Neural cell (in vitro differentiated cells): ENCODE data around the gene ANKS1B. TPM values are rescaled to one million over a fixed set of nuclear protein-coding genes. Genes with fewer than 3 reads are reported as not detected.
"Not testable (repeated sequence)": the region's sequence is repeated elsewhere in the genome, so short reads cannot be mapped to it uniquely, and the experiment has no call there.

Source experiments
- H2AFZ ChIP-seq: fragments of 200-600, 300-800 bp; sonication (generic), shearing (Covaris generic); 2 replicates; pipeline ENCODE4 v1.6.0; 2014; ENCODE audit warnings: low read depth, mild to moderate bottlenecking, antibody characterized with exemption, low read length, moderate library complexity
- H3F3A ChIP-seq: fragments of 200-600 bp; shearing (Covaris generic); 2 replicates; pipeline ENCODE4 v1.6.1; 2016; ENCODE audit warnings: mild to moderate bottlenecking, moderate library complexity, mixed read lengths, antibody characterized with exemption, low read length; ENCODE audit not compliant: insufficient read depth, poor library complexity, severe bottlenecking
- H3K27ac ChIP-seq: fragments of 200-600, 300-800 bp; sonication (generic), shearing (Covaris generic); 2 replicates; pipeline ENCODE4 v1.5.1; 2014; ENCODE audit warnings: mild to moderate bottlenecking, low read length, moderate library complexity
- H3K27me3 ChIP-seq: fragments of 300-800, 200-600 bp; sonication (generic), shearing (Covaris generic); 2 replicates; pipeline ENCODE4 v1.6.0; 2014; ENCODE audit warnings: mild to moderate bottlenecking, low read depth, low read length, moderate library complexity; ENCODE audit not compliant: insufficient read depth
- H3K36me3 ChIP-seq: fragments of 300-800, 200-600 bp; sonication (generic), shearing (Covaris generic); 2 replicates; pipeline ENCODE4 v1.5.1; 2014; ENCODE audit warnings: mild to moderate bottlenecking, antibody characterized with exemption, low read length, moderate library complexity; ENCODE audit not compliant: insufficient read depth
- H3K4me2 ChIP-seq: fragments of 300-800, 200-600 bp; sonication (generic), shearing (Covaris generic); 2 replicates; pipeline ENCODE4 v1.6.0; 2014; ENCODE audit warnings: mild to moderate bottlenecking, low read length
- H3K4me3 ChIP-seq: fragments of 300-800, 200-600 bp; sonication (generic), shearing (Covaris generic); 2 replicates; pipeline ENCODE4 v1.5.1; 2014; ENCODE audit warnings: mild to moderate bottlenecking, low read length, moderate library complexity
- H3K79me2 ChIP-seq: fragments of 200-600 bp; shearing (Covaris generic); replicated peaks from 2 replicates; pipeline ENCODE4 v1.6.0; 2014; ENCODE audit warnings: mild to moderate bottlenecking, low read length, moderate library complexity; ENCODE audit not compliant: insufficient read depth
- H3K9ac ChIP-seq: fragments of 300-800, 200-600 bp; sonication (generic), shearing (Covaris generic); 2 replicates; pipeline ENCODE4 v1.6.1; 2016; ENCODE audit warnings: mild to moderate bottlenecking, low read length, mixed read lengths
- H3K9me2 ChIP-seq: fragments of 200-600 bp; shearing (Covaris generic); 2 replicates; pipeline ENCODE4 v1.6.1; 2016; ENCODE audit warnings: mild to moderate bottlenecking, low read length, mixed read lengths; ENCODE audit not compliant: insufficient read depth
- H3K9me3 ChIP-seq: fragments of 200-600, 300-800 bp; sonication (generic), shearing (Covaris generic); 2 replicates; pipeline ENCODE4 v1.6.1; 2016; ENCODE audit warnings: mild to moderate bottlenecking, mixed run types, low read length, moderate library complexity, mixed read lengths
- H4K20me1 ChIP-seq: fragments of 200-600 bp; shearing (Covaris generic); 2 replicates; pipeline ENCODE4 v1.6.1; 2016; ENCODE audit warnings: mild to moderate bottlenecking, mixed run types; ENCODE audit not compliant: insufficient read depth
- CTCF ChIP-seq: fragments of 450-650 bp; IDR thresholded peaks from 2 replicates; pipeline ENCODE4 v1.5.1; 2014; ENCODE audit warnings: antibody characterized with exemption, mild to moderate bottlenecking, moderate library complexity; ENCODE audit not compliant: poor library complexity, severe bottlenecking
- EP300 ChIP-seq: fragments of 450-650 bp; conservative IDR thresholded peaks from 2 replicates; pipeline ENCODE4 v1.6.1; 2014; ENCODE audit warnings: antibody characterized with exemption, mild to moderate bottlenecking, moderate library complexity; ENCODE audit not compliant: poor library complexity, severe bottlenecking
- EZH2 ChIP-seq: fragments of 200-600, 300-800 bp; shearing (Covaris generic), sonication (generic); IDR thresholded peaks from 2 replicates; pipeline ENCODE4 v1.6.1; 2014; ENCODE audit warnings: antibody characterized with exemption, low read length, borderline replicate concordance, mild to moderate bottlenecking; ENCODE audit not compliant: insufficient read depth, poor library complexity, severe bottlenecking
- MXI1 ChIP-seq: fragments of 450-650 bp; conservative IDR thresholded peaks from 2 replicates; pipeline ENCODE4 v1.6.1; 2014; ENCODE audit warnings: antibody characterized with exemption, mild to moderate bottlenecking; ENCODE audit not compliant: poor library complexity, severe bottlenecking
- POLR2AphosphoS5 ChIP-seq: IDR thresholded peaks from 2 replicates; pipeline ENCODE4 v1.6.1; 2012
- RAD21 ChIP-seq: fragments of 450-650 bp; conservative IDR thresholded peaks from 2 replicates; pipeline ENCODE4 v1.6.1; 2014; ENCODE audit warnings: antibody characterized with exemption, mild to moderate bottlenecking, moderate library complexity
- REST ChIP-seq: IDR thresholded peaks from 2 replicates; pipeline ENCODE4 v1.6.1; 2012; ENCODE audit warnings: borderline replicate concordance
- SMC3 ChIP-seq: fragments of 450-650 bp; conservative IDR thresholded peaks from 2 replicates; pipeline ENCODE4 v1.6.1; 2014; ENCODE audit warnings: antibody characterized with exemption, mild to moderate bottlenecking, moderate library complexity; ENCODE audit not compliant: poor library complexity
- TAF1 ChIP-seq: IDR thresholded peaks from 2 replicates; pipeline ENCODE4 v1.6.1; 2012; ENCODE audit warnings: low read depth
- polyA plus RNA-seq: library from polyadenylated mRNA; depleted of rRNA; stranded (reverse); fragments of >200 nt; gene quantifications from 2 replicates; pipeline ENCODE4 v1.2.3, GENCODE V29; 2014

Gene ANKS1B
- polyA plus RNA-seq, 1 donor from 2014 or later = 65.6 TPM

GRCh38 chr12:99719411-99720082 is 265.2 kb downstream of the ANKS1B start:
- H3K4me3 ChIP-seq, H3K79me2 ChIP-seq, H3K4me2 ChIP-seq, H3K9me2 ChIP-seq, H4K20me1 ChIP-seq, H3K27ac ChIP-seq, H2AFZ ChIP-seq, H3K27me3 ChIP-seq, H3K9me3 ChIP-seq, H3K36me3 ChIP-seq, H3F3A ChIP-seq, H3K9ac ChIP-seq: not testable (repeated sequence)

GRCh38 chr12:99715841-99716510 is 268.8 kb downstream of the ANKS1B start:
- not testable (repeated sequence) for H4K20me1 ChIP-seq, H3K4me3 ChIP-seq, H3F3A ChIP-seq, H3K27me3 ChIP-seq, H3K9me2 ChIP-seq, H3K4me2 ChIP-seq, H3K79me2 ChIP-seq, H3K27ac ChIP-seq, H3K9ac ChIP-seq, H2AFZ ChIP-seq, H3K9me3 ChIP-seq, H3K36me3 ChIP-seq

GRCh38 chr12:99714921-99715320 is 269.8 kb downstream of the ANKS1B start:
- H3K9ac ChIP-seq, H3K36me3 ChIP-seq, H3K27me3 ChIP-seq, H3K27ac ChIP-seq, H3K9me3 ChIP-seq, H3K4me3 ChIP-seq, H3K9me2 ChIP-seq, H3F3A ChIP-seq, H2AFZ ChIP-seq, H4K20me1 ChIP-seq, H3K79me2 ChIP-seq, H3K4me2 ChIP-seq: not testable (repeated sequence)

- TF ChIP-seq TAF1 (no peak), POLR2AphosphoS5 (no peak), EZH2 (no peak), SMC3 (no peak), RAD21 (no peak), REST (no peak), MXI1 (no peak), CTCF (no peak), EP300 (no peak)
- Histone ChIP-seq H3K4me3 (no peak overlapping the region), H3K27me3 (no peaks in the 10 kb centered on the region), H3K79me2 (no peaks in the 10 kb centered on the region), H3K27ac (no peak overlapping the region), H2AFZ (no peak overlapping the region), H3K4me2 (no peak overlapping the region), H4K20me1 (no peaks in the 10 kb centered on the region), H3K36me3 (no peaks in the 10 kb centered on the region), H3K9me3 (no peaks in the 10 kb centered on the region), H3K9me2 (no peaks in the 10 kb centered on the region), H3K9ac (no peak overlapping the region), H3F3A (no peaks in the 10 kb centered on the region)
These were observed 270.7 kb downstream of the ANKS1B start for GRCh38 chr12:99713946-99714520.
